HG03520 (cell line): ENCODE data around the gene ICAM1.
A peak's percentile ranks its signal among the peaks of the same experiment; 100 is the strongest.
"Not testable (repeated sequence)": the region's sequence is repeated elsewhere in the genome, so short reads cannot be mapped to it uniquely, and the experiment has no call there.

ENCODE experiments used
- ATAC-seq: cut with Tn5 transposase; IDR thresholded peaks from one replicate; pipeline ENCODE4 v1.9.1; 2021; ENCODE audit warnings: mild to moderate bottlenecking, moderate library complexity; ENCODE audit not compliant: unreplicated experiment

ICAM1 gene, protein sequence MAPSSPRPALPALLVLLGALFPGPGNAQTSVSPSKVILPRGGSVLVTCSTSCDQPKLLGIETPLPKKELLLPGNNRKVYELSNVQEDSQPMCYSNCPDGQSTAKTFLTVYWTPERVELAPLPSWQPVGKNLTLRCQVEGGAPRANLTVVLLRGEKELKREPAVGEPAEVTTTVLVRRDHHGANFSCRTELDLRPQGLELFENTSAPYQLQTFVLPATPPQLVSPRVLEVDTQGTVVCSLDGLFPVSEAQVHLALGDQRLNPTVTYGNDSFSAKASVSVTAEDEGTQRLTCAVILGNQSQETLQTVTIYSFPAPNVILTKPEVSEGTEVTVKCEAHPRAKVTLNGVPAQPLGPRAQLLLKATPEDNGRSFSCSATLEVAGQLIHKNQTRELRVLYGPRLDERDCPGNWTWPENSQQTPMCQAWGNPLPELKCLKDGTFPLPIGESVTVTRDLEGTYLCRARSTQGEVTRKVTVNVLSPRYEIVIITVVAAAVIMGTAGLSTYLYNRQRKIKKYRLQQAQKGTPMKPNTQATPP

DNA sequence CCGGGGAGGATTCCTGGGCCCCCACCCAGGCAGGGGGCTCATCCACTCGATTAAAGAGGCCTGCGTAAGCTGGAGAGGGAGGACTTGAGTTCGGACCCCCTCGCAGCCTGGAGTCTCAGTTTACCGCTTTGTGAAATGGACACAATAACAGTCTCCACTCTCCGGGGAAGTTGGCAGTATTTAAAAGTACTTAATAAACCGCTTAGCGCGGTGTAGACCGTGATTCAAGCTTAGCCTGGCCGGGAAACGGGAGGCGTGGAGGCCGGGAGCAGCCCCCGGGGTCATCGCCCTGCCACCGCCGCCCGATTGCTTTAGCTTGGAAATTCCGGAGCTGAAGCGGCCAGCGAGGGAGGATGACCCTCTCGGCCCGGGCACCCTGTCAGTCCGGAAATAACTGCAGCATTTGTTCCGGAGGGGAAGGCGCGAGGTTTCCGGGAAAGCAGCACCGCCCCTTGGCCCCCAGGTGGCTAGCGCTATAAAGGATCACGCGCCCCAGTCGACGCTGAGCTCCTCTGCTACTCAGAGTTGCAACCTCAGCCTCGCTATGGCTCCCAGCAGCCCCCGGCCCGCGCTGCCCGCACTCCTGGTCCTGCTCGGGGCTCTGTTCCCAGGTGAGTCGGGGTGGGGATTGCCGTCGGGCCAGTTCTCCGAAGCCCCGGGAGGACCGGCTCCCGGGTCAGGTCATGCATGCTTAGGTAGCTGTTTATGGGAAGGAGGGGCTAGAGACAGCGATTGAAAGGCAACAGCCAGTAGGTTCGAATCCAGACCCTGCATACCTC lies at the start of gene ICAM1:
TSS of gene ICAM1 (plus strand) at position 505 of the 779 bp plus-strand sequence. CDS start at position 545, 40 bp downstream.
- peak; percentile 40 for ATAC-seq

DNA sequence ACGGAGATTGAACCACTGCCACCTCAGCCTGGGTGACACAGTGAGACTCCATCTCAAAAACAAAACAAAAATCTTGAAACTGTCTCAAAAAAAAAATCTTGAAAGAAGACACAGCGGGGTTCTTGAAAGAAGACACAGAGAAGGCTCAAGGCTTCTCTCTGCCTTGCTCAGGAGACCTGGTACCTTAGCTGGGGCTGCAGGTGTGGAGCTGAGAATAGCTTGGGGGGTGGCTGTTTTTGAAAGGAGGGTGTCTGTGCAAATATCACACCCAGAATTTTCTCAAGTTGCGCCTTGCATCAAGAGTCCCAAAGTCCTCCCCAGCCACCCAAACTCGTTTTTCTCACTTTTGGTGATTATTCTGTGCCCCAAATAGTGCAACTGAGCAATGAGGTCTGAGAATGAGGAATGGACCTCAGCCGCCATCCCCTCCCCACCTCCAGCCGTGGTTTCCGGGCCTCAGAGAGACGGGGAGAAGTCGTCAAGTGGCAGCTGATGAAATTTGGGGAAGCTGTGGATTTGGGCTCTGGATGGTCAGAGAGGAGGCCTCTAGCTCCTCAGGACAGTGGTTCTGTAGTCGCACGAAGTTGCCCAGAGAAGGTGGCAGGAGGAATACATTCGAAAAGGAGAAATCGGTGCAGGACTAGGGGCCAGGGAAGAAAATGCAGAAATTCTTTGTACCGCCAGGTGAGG lies 48.6 kb upstream of the ICAM1 start:
- ATAC-seq = no peak

DNA sequence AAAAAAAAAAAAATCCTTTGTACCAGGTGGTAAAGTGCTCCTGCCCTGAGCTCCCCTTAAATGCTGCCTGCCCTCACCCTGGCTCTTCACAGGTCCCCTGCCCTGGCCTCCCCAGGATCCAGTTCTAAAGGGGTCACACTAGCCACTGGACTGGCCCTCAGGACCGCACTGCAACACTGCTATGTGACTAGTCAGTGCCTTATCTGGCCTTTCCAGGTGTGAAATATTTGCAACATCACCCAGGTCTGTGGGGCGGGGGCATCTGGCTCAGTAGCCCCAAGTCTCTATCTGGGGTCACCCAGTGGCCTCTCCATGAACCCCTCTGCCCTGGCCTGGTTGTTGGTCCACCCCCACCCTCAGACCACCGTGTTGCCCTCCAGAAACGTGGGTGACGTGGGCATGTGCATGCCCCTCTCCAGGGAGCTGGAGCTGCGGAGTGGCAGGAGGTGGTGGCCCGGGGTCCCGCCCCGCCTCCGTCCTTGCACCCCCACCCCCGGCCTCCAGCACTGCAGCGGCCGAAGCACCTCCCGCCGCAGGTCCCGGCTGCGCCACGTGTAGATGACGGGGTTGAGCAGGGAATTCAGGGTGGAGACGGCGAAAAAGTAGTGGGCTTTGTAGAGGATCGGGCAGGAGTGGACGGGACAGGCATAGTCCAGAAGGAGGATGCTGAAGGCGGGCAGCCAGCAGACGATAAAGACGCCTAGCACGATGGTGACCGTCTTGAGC lies 47.3 kb upstream of the ICAM1 start:
- no peak for ATAC-seq

DNA sequence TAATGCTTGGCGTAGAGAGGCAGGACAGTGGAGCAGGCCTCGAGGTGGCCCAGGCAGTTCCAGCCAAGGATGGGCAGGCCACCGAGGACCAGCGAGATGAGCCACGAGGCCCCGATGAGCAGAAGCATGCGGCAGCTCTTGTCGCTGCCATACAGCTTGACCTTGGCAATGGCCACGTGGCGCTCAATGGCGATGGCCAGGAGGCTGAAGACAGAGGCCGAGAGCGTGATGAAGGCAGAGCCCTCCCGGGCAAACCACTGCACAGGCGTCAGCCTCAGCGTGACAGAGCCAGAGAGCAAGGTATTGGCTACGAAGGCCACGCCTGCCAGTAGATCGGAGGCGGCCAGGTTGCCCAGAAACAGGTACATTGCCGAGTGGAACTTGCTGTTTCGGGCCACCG lies 46.6 kb upstream of the ICAM1 start:
- no peak for ATAC-seq

DNA sequence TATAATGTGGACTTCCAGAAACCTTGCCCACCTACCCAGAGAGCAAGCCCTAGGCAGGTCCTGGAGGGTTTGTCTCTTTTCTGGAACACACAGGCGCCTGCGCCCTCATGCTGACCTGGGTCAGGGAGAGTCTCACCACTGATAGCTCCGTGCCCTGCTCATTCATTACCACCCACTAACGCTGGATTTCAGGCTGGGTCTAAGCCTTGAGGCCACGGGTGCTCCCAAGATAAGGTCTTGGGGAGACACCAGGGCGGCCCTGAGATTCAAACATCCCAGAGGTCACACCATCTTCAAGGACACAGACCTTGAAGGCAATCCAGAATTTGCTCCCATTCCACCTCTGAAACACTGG lies 44.9 kb upstream of the ICAM1 start:
- no peak for ATAC-seq

DNA sequence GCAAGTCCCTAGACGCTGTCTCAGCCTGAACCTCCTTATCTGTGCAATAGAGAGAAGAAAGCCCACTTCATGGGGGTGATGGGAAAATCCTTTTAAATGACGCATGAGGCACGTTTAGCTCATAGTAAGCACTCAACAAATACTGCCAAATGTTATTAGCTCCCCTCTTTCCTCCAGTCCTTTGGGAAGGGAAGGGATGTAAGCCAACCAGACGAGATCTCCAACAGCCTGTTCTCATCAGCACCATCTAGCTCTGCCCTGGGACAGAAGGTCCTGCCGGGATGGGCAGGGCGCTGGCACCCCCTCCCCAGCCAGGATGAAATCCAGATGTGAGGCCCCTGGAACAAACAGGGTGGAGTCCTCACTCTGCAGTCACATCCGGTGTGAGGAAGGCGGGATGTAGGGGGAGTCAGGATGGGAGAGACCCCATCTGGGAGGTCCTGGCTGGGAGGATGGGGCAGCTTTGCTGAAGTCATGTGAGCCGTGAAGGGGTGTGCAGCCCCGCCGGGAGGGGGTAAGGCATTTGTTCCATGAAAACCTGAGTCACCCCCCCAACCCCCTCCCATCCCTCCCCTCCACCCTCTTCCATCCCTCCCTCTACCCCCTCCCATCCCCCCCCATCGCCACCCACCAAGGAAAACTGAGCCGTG lies 44.4 kb upstream of the ICAM1 start:
- ATAC-seq = no peak

DNA sequence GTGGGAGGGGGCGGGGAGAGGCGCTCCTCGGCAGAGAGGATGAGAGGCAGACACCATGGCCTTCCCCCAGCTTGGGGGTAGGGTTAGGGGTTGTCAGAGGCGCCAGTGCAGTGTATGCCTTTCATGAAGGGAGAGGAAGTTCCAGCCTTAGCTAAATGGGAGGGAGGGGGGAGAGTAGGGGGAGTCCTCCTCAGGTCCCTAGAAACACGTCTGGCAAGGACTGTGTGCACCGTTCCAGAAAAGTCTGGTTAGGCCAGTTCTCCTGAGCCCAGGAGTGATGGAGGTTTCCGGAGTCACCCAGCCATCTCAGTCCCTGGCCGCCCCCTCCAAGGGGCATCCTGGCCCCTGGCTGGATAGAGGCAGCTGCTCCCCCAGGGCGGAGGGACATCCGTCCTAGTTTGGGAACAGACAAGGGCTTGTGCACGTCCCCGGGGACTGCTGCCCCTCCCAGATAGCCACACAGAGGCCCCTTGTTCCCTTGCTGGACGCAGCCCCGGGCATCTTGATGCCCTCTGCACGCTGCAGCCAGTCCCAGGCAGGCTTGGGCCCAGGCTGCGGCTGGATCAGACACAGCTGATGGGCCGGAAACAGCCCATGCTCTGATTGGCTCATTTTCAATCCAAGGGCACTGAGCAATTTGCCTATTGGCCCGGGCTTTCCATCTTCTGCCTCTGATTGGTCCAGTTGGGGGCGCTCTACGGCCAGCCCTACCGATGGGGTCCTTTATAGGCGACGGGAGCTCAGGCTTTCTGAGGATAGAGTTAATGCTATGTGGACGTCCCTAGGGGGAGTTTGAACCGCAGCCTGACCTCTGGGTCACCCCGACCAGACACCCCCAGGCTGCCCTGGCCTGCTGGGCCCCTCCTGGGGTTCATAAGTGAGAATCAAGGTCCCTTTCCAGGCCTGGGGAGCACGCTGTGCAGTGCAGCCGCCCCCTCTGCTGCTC lies 43.6 kb upstream of the ICAM1 start:
- ATAC-seq = no peak

DNA sequence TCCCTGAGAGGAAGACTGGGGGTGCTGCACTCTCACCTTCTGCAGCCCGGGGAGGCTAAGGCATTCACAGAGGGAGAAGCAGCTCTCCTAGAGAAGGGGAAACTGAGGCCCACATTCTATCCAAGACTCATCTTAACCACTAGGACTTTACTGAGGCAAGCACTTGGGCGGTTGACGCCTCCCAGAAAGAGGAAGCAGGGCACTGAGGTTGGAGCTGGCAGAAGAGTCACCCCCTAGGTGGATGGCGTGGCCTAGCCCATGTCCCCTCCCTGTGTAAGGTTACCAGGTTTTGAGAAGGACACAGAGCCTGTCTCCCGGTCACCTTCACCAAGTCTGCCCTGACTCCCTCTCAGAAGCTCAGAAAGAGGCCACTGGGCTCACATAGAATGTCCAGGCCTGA lies 42.5 kb upstream of the ICAM1 start:
- no peak for ATAC-seq

DNA sequence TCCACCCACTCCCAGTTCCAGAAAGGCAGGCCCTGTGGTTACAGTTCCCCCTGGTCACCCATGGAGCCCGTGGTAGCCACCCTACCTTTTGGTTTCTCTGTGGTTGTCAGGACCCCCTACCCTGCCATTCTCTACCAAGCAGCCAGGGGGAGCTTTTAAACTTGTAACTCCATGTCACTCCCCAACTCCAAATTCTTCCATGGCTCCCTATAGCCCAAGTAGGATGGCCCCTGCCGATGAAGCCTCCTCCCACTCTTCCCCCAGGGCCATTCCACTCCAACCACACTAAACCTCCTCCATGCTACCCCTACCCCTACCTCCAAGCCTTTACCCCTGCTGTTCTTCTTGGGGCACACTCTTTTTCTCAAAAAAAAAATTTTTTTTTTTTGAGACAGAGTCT lies 42.0 kb upstream of the ICAM1 start:
- no peak for ATAC-seq

DNA sequence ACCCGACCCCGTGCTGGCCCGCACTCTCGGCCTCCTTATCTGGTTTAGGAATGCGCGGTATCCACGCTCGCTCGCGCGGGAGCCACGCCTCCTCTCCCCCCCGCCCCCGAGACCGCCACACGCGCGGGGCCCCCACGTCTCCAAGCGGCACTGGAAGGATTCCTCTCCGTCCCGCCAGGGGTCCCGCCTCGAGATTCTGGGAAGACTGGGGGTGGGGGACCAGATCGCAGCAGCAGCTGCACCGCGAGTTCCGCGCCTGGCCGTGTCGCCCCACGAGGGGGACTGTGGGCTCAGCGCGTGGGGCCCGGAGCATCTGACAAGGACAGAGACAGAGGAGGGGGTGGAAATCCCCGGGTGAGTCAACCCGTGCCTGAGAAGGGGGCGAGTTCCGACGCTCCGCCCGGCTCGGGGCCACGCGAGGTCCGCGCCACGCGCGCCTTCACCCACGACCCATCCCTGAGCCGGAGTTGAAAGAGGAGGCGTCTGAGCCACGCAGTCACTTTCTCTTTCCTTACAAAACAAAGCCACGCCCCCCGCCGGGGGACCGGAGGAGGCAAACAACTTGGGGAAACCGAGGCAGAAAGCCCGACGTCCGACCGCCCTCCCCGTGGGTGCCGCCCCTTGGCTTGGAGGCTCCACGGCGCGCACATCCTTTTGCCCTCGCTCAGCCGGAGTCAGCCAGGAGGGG lies 40.6 kb upstream of the ICAM1 start:
- ATAC-seq = no peak

DNA sequence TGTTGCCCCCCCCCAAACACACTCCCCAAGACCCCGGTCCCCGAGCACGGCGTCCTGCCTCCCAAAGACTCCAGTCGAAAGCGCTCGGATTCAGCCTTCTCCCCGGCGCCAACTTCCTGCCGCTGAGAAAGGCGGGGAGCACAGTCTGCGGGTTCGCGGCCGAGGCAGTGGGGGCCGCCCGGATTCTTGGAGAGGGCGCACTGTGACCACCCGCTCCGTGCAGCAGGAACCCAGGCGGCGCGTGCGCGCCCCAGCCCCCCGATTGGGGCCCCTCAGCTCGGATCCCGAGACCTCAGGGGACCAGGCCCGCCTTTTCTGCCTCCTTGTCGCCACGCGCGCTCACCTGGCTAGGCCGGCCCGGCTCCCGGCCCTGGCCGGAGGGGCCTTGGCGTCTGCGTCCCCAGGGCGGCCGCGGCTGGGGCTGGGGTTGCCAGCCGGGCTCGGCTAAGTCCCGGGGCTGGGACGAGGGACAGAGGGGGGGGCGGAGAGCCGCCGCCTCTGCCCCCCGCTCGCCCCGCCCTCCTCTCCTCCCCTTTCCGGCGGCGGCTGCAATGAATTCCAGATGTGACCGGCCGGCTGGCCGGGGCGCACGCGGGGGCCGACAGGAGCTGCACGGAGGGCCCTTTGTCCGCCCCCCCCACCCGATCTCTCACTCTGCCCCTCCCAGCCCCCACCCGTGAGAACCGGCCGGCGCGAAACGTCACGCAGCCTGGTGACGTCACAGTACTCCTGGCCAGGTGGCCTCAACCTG lies 39.9 kb upstream of the ICAM1 start, which contains the start of gene S1PR2:
TSS of gene S1PR2 (minus strand) at position 471 of the 751 bp plus-strand sequence. CDS start 6,426 bp downstream, outside the sequence.
- peak; percentile 33 for ATAC-seq

DNA sequence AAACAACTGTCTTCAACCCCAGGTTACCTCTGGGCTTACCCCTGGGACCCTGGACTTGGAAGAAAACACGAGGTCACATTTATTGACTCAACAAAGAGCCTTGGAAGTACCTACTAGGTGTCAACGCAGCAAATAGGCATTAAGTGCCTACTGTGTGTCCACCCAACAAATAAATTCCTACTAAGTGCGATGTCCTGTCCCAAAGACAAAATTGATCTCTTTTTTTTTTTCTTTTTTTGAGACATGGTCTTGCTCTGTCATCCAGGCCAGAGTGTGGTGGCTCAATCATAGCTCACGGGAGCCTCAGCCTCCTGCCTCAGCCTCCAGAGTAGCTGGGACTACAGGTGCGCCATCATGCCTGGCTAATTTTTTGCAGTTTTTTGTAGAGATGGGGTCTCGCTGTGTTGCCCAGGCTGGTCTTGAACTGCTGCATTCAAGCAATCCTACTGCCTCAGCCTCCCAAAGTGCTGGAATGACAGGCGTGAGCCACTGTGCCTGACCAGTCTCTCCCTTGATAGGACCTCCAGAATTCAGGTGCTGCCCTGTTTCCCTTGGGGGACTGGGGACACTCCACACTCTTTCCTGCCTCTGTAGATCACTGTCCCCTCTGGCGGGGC lies 39.2 kb upstream of the ICAM1 start:
- ATAC-seq = no peak

DNA sequence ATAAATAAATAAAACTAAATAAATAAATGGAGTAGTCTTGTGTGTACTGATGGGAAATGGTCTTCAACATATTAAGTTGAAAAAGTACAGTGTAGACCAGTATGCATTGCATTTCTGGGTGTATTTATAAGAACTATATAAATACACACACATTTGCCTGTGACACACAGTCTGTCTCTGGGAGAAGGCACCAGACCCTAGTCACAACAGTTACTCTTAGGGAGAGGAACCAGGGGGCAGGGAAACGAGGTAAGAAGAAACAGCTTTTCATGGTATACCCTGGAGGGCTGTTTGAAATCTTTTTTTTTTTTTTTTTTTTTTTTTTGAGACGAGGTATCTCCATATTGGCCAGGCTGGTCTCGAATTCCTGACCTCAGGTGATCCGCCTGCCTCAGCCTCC lies 37.0 kb upstream of the ICAM1 start:
- no peak for ATAC-seq

DNA sequence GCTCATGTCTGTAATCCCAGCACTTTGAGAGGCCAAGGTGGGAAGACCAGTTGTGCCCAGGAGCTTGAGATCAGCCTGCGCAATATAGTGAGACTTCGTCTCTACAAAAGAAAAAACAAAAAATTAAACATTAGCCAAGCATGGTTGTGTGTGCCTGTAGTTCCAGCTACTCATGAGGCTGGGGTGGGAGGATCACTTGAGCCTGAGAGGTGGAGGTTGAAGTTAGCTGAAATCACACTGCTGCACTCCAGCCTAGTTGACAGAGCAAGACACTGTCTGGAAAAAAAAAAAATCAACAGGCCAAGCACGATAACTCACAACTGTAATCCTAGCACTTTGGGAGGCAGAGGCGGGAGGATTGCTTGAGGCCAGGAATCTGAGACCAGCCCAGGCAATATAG lies 35.9 kb upstream of the ICAM1 start:
- ATAC-seq = no peak

DNA sequence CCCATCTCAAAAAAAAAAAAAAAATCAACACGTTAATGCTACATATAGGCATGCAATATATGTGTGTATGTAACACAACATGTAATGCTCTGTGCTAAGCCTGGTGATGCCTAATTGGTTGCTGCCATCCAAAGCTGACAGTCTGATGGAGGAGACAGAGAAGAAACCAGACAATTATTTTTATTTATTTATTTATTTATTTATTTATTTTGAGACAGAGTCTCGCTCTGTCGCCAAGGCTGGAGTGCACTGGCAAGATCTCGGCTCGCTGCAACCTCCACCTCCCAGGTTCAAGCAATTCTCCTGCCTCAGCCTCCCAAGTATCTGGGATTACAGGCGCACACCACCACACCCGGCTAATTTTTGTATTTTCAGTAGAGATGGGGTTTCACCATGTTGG lies 35.5 kb upstream of the ICAM1 start:
- ATAC-seq = not testable (repeated sequence)

DNA sequence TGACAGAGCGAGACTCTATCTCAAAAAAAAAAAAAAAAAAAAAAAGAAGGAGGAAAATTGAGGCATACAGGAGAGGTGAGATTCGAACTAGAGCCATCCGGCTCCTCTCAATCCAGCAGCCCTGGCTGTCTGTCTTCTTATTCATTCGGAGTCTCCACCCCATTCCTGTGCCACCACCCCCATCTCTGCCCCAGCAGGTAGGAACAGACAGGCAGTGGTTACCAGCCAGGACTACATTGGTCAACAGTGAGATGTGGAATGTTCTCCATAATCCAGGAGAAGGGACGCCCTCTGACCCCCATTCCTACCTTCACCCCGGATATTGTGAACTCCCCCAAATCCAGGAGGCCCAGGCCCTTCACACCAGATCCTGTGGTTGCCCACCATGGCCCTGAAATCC lies 33.2 kb upstream of the ICAM1 start:
- no peak for ATAC-seq

DNA sequence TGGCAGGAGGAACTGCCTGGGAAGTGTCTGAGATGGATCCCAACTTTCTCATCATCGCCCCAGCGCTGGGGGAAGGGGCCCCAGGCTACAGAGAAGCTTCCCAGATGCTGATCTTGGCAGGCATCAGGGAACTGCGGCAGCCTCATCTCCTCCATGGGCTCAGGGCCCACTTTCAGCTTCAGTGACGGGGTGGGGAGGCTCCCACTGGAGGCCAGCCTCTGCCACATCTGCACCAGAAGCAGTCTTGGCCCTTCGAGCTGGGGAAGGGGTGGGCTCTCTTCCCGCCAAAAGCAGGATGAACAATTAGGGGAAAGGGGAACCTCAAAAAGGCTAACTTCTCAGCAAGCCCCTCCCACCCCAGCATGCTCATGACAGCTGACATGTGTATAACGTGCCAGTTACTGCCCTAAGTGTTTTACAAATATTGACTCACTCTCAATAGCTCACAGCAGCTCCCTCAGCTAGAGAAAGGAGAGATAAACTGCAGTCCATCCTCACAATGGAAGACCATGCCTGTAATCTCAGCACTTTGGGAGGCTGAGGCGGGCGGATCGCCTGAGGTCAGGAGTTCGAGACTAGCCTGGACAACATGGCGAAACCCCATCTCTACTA lies 32.6 kb upstream of the ICAM1 start:
- ATAC-seq = no peak
